ENCODE results near the gene PCDHA3. TPM values are rescaled to one million over a fixed set of nuclear protein-coding genes. Genes with fewer than 3 reads are reported as not detected.

PCDHA3 gene
- total and polyA plus RNA-seq, 2 of the 13 experiments (the other 11 are each of a cell fraction or from before 2014, with no cell fraction given), result not detected

- Histone ChIP-seq H3K27me3 (ENCODE audit: control insufficient read depth in 1 of 2, insufficient read depth in 2 of 2, low read length in 2 of 2) (no peaks in the 10 kb centered on the region), H3K9me3 (ENCODE audit: low read length) (no peaks in the 10 kb centered on the region), H3K4me2 (ENCODE audit: low read depth, low read length) (peak within 1 kb of the TSS; percentile 42; the same call in 1 of the 2 replicates), H3K9ac (ENCODE audit: insufficient read depth, low read depth, low read length) (no peak within 1 kb of the TSS), H3K4me3 (replicated peaks in 1 of 3; ENCODE audit: insufficient read depth in 1 of 3, low read depth in 2 of 3, low read length in 3 of 3) (peak within 1 kb of the TSS in 2 of 3 experiments; percentile 28 to 49; a peak in 3 of 6 replicates), H2AFZ (ENCODE audit: low read length) (no peak within 1 kb of the TSS), H3K27ac (ENCODE audit: extremely low read length, insufficient read depth, low read length) (no peak within 1 kb of the TSS), H3K4me1 (ENCODE audit: insufficient read depth, low read length) (no peaks in the 10 kb centered on the region), H3K36me3 (replicated peaks in 1 of 2; ENCODE audit: control insufficient read depth in 1 of 2, insufficient read depth in 2 of 2, low read length in 2 of 2) (no peaks in the 10 kb centered on the region), H4K20me1 (ENCODE audit: insufficient read depth, low read length) (no peaks in the 10 kb centered on the region), H3K79me2 (ENCODE audit: insufficient read depth, low read length) (no peaks in the 10 kb centered on the region)
- peak; percentile 89 for ATAC-seq
- TF ChIP-seq ZNF350 (CRISPR knock-in tag; IDR thresholded peaks at IDR 0.05; ENCODE audit: borderline replicate concordance, low read depth) (peak; percentile 43; the same call in 1 of the 2 replicates), HOXA3 (CRISPR knock-in tag; IDR thresholded peaks at IDR 0.05) (0 out of 2 replicates have a peak, but pooled peaks have one; percentile 10), STAG1 (CRISPR knock-in tag; IDR thresholded peaks at IDR 0.05) (peak; percentile 59), GPN1 (CRISPR knock-in tag; IDR thresholded peaks at IDR 0.05; ENCODE audit: borderline replicate concordance) (no peak), HNF4A (CRISPR knock-in tag; IDR thresholded peaks at IDR 0.05) (peak; percentile 29; the same call in 1 of the 2 replicates), HMGXB4 (CRISPR knock-in tag; IDR thresholded peaks at IDR 0.05; ENCODE audit: borderline replicate concordance in 1 of 2, low read depth in 1 of 2) (0 out of 4 replicates have a peak, but pooled peaks of 1 of the 2 experiments have one; percentile 38), XRCC5 (optimal IDR thresholded peaks at IDR 0.05; ENCODE audit: low read length) (peak; percentile 48), CTCF (CRISPR knock-in tag; IDR thresholded peaks at IDR 0.05) (peak; percentile 65), CEBPG (CRISPR knock-in tag; IDR thresholded peaks at IDR 0.05) (0 out of 2 replicates have a peak, but pooled peaks have one; percentile 20), ELF1 (CRISPR knock-in tag; IDR thresholded peaks at IDR 0.05) (0 out of 2 replicates have a peak, but pooled peaks have one; percentile 21), SALL2 (CRISPR knock-in tag; IDR thresholded peaks at IDR 0.05) (no peak), ESRRA (CRISPR knock-in tag; IDR thresholded peaks at IDR 0.05; ENCODE audit: low read depth) (no peak), GABPA (IDR thresholded peaks at IDR 0.05; ENCODE audit: low read depth, low read length) (no peak), GABPA (CRISPR knock-in tag; IDR thresholded peaks at IDR 0.05; ENCODE audit: low read depth) (peak; percentile 42; the same call in 1 of the 2 replicates), ZNF737 (CRISPR knock-in tag; IDR thresholded peaks at IDR 0.05; ENCODE audit: borderline replicate concordance) (no peak), GABPB1 (CRISPR knock-in tag; IDR thresholded peaks at IDR 0.05) (peak; percentile 47; the same call in 1 of the 2 replicates)
- BruUV-seq (replicated peaks), result no TSS peak
- peak; percentile 48 for DNase-seq (ENCODE audit: low spot score)
- 30% methylated on average over 30 of the region's 47 CpGs for WGBS (ENCODE audit: low lambda C conversion rate)
- CTCF ChIA-PET (ENCODE audit: low intra/inter-chr PET ratio, low total read pairs), result interaction anchor here (2.4 kb wide), 1 partner anchor 200 kb away, joined by 37 read pairs; no protein-coding TSS in a partner anchor
- in situ Hi-C loops (cut with HindIII; ENCODE audit: extremely low pct_ligation_motif_present, low pct_unique_long_range_greater_than_20kb), result no loop called here
- FAIRE-seq, result peak; percentile 76
- intact Hi-C loops (cut with micrococcal nuclease; ENCODE audit: unreplicated experiment), result loop anchor here (1.0 to 2.0 kb wide), 2 partner anchors 28 to 200 kb away; partner anchors contain the start of gene PCDHA11
- POLR2A ChIA-PET, result no interaction called here
These were observed 40.4 kb downstream of the PCDHA3 start, which contains the start of gene PCDHA8 for GRCh38 chr5:140840978-140841962. Gene PCDHA8, plus strand, starts transcription at chr5:140841187. Its CDS starts 135 bp downstream, at chr5:140841322.
